ENCODE results near the gene MLIP. TPM values are rescaled to one million over a fixed set of nuclear protein-coding genes. Genes with fewer than 3 reads are reported as not detected.

The MLIP gene
- total and polyA plus RNA-seq, 2 of the 8 experiments (the other 6 are each of a cell fraction or from before 2014, with no cell fraction given) = not detected

- Histone ChIP-seq H2BK120ac (replicated peaks; ENCODE audit: low read depth, low read length) (no peak overlapping the region), H4K91ac (replicated peaks; ENCODE audit: insufficient read length, low read length) (no peak overlapping the region), H2BK15ac (ENCODE audit: low read length) (no peak overlapping the region), H4K8ac (ENCODE audit: extremely low read depth, insufficient read depth, low read length) (no peak overlapping the region), H3K79me2 (ENCODE audit: control insufficient read depth in 1 of 2, insufficient read depth in 2 of 2, low read length in 2 of 2) (no peaks in the 10 kb centered on the region), H3K4me1 (replicated peaks in 1 of 4; ENCODE audit: control insufficient read depth in 3 of 4, insufficient read depth in 4 of 4, low read length in 3 of 4) (peaks cover 0 to 4% (median 0%) of the 10 kb centered on the region in 4 experiments; a peak in 1 of 7 replicates), H3K18ac (ENCODE audit: extremely low read depth, low read length) (no peak overlapping the region), H3K56ac (replicated peaks; ENCODE audit: insufficient read length, low read depth, low read length) (no peak overlapping the region), H3K27me3 (replicated peaks in 1 of 4; ENCODE audit: control insufficient read depth in 3 of 4, extremely low read depth in 1 of 4, insufficient read depth in 3 of 4, low read length in 3 of 4) (no peaks in the 10 kb centered on the region), H3K23me2 (ENCODE audit: low read depth, low read length) (no peaks in the 10 kb centered on the region), H3K23ac (ENCODE audit: insufficient read length) (no peak overlapping the region), H2BK12ac (ENCODE audit: low read depth, low read length) (no peak overlapping the region), H3K79me1 (ENCODE audit: low read depth, low read length) (no peaks in the 10 kb centered on the region), H3K9me3 (ENCODE audit: insufficient read depth in 2 of 2, low read depth in 1 of 2, low read length in 1 of 2) (no peaks in the 10 kb centered on the region), H3K36me3 (ENCODE audit: control insufficient read depth in 2 of 4, insufficient read depth in 4 of 4, low read length in 3 of 4) (no peaks in the 10 kb centered on the region), H3K14ac (ENCODE audit: insufficient read length) (no peak overlapping the region), H2AK5ac (ENCODE audit: low read depth, low read length) (no peak overlapping the region), H2AFZ (ENCODE audit: low read length) (no peak overlapping the region), H4K20me1 (replicated peaks in 1 of 2; ENCODE audit: control insufficient read depth in 1 of 2, insufficient read depth in 2 of 2, low read length in 2 of 2) (no peaks in the 10 kb centered on the region), H3K4me3 (ENCODE audit: extremely low read depth in 1 of 4, insufficient read depth in 2 of 4, low read depth in 3 of 4, low read length in 4 of 4) (no peak overlapping the region), H3K4ac (replicated peaks; ENCODE audit: insufficient read length, low read depth, low read length) (no peak overlapping the region), H4K5ac (ENCODE audit: insufficient read length, low read depth, low read length) (no peak overlapping the region), H2BK20ac (ENCODE audit: low read length) (no peak overlapping the region), H3K9ac (replicated peaks in 1 of 4; ENCODE audit: extremely low read depth in 1 of 4, low read depth in 3 of 4, low read length in 3 of 4) (no peak overlapping the region), H3K4me2 (ENCODE audit: insufficient read depth in 1 of 2, low read depth in 2 of 2, low read length in 2 of 2) (no peak overlapping the region), H2BK5ac (ENCODE audit: low read depth, low read length) (no peak overlapping the region), H3K27ac (ENCODE audit: low read depth, low read length) (no peak overlapping the region)
- no peak for TF ChIP-seq CTCF (IDR thresholded peaks at IDR 0.05; ENCODE audit: control extremely low read depth in 1 of 3, insufficient read depth in 1 of 3, low read depth in 1 of 3, low read length in 3 of 3)
- no peak for TF ChIP-seq SP4 (IDR thresholded peaks at IDR 0.05; ENCODE audit: low read length)
- peak; percentile 75 for TF ChIP-seq TEAD4 (IDR thresholded peaks at IDR 0.05; ENCODE audit: low read depth, low read length)
- ChIA-PET POLR2A (ENCODE audit: partially characterized antibody) (no interaction called here), CTCF (ENCODE audit: partially characterized antibody) (interaction anchor here (0.8 kb wide), 1 partner anchor 154 kb away, joined by 3 read pairs; no protein-coding TSS in a partner anchor)
- 62% methylated on average over 5 of the region's 5 CpGs; no CpG with 5 or more reads in 1 of the 2 experiments for WGBS, 2 experiments (ENCODE audit: extremely low coverage in 1 of 2, insufficient coverage in 1 of 2, insufficient read length in 1 of 2, insufficient replicate concordance in 2 of 2, low coverage in 1 of 2, low lambda C conversion rate in 2 of 2, missing lambda C conversion rate in 1 of 2)
- FAIRE-seq = peak; percentile 36
- peak in 1 of 2 experiments; percentile 13 for DNase-seq (ENCODE audit: low read depth in 1 of 2, low spot score in 2 of 2)
These were observed 14.2 kb downstream of the MLIP start for GRCh38 chr6:54125493-54125892.
